K562 treated with DMSO at 1 percent for 24 hours (cell line): ENCODE results near the gene CHST9. TPM values are rescaled to one million over a fixed set of nuclear protein-coding genes. Genes with fewer than 3 reads are reported as not detected.

ENCODE experiments used
- total RNA-seq: library from RNA; unstranded; fragments of 300-600 nt; gene quantifications from 2 replicates; pipeline ENCODE4 v1.2.3, GENCODE V29; 2022; ENCODE audit warnings: low read depth; ENCODE audit not compliant: insufficient read depth

CHST9 gene, protein sequence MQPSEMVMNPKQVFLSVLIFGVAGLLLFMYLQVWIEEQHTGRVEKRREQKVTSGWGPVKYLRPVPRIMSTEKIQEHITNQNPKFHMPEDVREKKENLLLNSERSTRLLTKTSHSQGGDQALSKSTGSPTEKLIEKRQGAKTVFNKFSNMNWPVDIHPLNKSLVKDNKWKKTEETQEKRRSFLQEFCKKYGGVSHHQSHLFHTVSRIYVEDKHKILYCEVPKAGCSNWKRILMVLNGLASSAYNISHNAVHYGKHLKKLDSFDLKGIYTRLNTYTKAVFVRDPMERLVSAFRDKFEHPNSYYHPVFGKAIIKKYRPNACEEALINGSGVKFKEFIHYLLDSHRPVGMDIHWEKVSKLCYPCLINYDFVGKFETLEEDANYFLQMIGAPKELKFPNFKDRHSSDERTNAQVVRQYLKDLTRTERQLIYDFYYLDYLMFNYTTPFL
- total RNA-seq, result not detected in 2 replicates

DNA sequence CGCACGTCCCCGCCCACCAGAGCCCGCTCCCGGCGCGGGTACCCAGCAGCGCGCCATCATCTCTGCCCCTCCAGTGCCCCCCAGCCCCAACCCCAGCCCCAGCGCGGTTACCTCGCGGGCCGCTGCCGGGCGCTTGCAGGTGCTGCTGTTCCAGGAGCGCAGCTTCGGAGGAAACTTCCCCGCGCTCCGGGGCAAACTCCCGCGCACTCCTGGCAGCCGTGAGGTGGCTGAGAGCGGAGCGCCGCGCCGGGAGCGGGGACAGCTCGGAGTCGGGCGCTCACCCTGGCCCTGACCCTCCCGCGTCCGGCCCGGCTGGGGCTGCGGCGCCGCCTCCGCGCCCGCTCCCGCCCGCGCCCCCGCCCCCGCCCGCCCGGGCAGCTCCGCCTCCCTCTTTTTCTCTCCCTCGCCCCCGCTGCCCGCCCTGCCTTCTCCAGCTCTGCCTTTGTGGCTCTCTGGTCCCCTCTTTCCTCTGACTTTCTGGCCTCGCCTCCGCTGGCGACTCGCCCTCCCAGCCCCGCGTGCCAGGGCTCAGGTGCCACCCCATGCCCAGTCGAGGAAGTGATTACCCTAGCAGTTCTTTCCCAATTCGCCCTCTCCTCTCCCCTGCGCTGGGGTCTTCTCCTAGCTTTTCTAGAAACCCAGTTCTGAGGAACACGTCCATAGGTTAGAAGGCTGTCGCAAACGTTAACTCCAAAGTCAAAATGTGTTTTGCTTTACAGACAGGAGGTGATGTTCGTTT lies at the start of gene CHST9:
CHST9 (minus strand) TSS at position 284 of the 739 bp plus-strand sequence. CDS start 42,499 bp downstream, outside the sequence.

DNA sequence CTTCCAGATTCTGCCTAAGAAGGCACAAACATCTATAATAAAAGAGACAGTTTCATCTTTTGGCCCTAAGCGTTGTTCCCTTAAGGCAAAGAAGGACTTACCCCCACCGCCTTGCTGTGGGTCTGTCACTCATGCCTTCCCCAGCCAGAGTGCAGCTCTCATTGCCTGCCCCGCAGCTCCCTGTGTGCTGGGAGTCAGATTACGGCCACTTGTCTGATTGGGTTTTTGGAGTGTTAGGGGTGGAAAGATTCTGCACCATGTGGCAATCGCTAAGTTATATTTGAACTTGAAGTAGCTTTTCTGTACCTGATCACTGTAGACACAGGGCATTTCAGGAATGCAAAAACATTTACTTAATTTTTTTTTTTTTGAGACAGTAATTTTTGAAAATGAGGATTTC lies 319.6 kb downstream of the CHST9 start, which contains the start of gene AQP4:
AQP4 (minus strand) TSS at position 151 of the 400 bp plus-strand sequence; CDS start at position 133, 18 bp downstream.

